Natural killer cell (primary cell): ENCODE data around the gene ZFP14. TPM values are rescaled to one million over a fixed set of nuclear protein-coding genes. Genes with fewer than 3 reads are reported as not detected.
"Not testable (repeated sequence)": the region's sequence is repeated elsewhere in the genome, so short reads cannot be mapped to it uniquely, and the experiment has no call there.

Source experiments
- ATAC-seq, 3 donors: fragments of 150-1000 bp in 2 of 3; fragments of 200-7000 bp in 1 of 3; cut with Tn5 transposase; 1 replicate in 1 of 3; 2 replicates in 2 of 3; pipeline ENCODE4 v1.10.0; 2021; ENCODE audit warnings: mild to moderate bottlenecking in 2 of 3, moderate library complexity in 2 of 3
- DNase-seq, 2 donors: peaks; one replicate each; pipeline versions ENCODE4 v3.0.0 to v3.0.0-alpha.2; 2013 to 2021; ENCODE audit warnings: mixed read lengths in 1 of 2
- H3K27ac ChIP-seq: one replicate; pipeline ENCODE4 v1.5.1; 2013; ENCODE audit warnings: mild to moderate bottlenecking, low read length
- H3K27me3 ChIP-seq: one replicate; pipeline ENCODE4 v1.6.1; 2013; ENCODE audit warnings: low read length; ENCODE audit not compliant: control insufficient read depth, insufficient read depth
- H3K36me3 ChIP-seq: one replicate; pipeline ENCODE4 v1.6.1; 2013; ENCODE audit warnings: low read length; ENCODE audit not compliant: control insufficient read depth, insufficient read depth
- H3K4me1 ChIP-seq: one replicate; pipeline ENCODE4 v1.6.1; 2013; ENCODE audit warnings: low read length; ENCODE audit not compliant: control insufficient read depth, insufficient read depth
- H3K4me3 ChIP-seq: one replicate; pipeline ENCODE4 v1.5.1; 2013; ENCODE audit warnings: low read length
- H3K9me3 ChIP-seq: one replicate; pipeline ENCODE4 v1.6.1; 2013; ENCODE audit warnings: low read length; ENCODE audit not compliant: control insufficient read depth, insufficient read depth
- H3K27ac Mint-ChIP-seq, 2 donors: one replicate each; pipeline ENCODE4 v1.8.0; 2022; ENCODE audit warnings: mild to moderate bottlenecking in 2 of 2, mixed read lengths in 2 of 2, moderate library complexity in 1 of 2
- H3K27me3 Mint-ChIP-seq, 2 donors: one replicate each; pipeline ENCODE4 v1.8.0; 2022; ENCODE audit warnings: low read depth in 2 of 2, mixed read lengths in 2 of 2
- H3K36me3 Mint-ChIP-seq: one replicate; pipeline ENCODE4 v1.8.0; 2022; ENCODE audit warnings: mixed read lengths
- H3K4me1 Mint-ChIP-seq, 2 donors: one replicate each; pipeline ENCODE4 v1.8.0; 2022; ENCODE audit warnings: mixed read lengths in 2 of 2
- H3K4me3 Mint-ChIP-seq: one replicate; pipeline ENCODE4 v1.8.0; 2022; ENCODE audit warnings: mild to moderate bottlenecking, moderate library complexity, mixed read lengths
- H3K9me3 Mint-ChIP-seq, 2 donors: one replicate each; pipeline ENCODE4 v1.8.0; 2022; ENCODE audit warnings: mixed read lengths in 2 of 2
- WGBS: methylation state at CpG from one replicate; pipeline ENCODE4 v1.1.7; 2013; ENCODE audit warnings: missing lambda C conversion rate; ENCODE audit not compliant: insufficient coverage; 5-methylcytosine and 5-hydroxymethylcytosine counted together
- intact Hi-C: fragments of 100-400 bp; cut with micrococcal nuclease; formaldehyde crosslinking; loops from one replicate; pipeline ENCODE4 v1.14.2; 2022
- total RNA-seq, 4 donors: library from RNA; stranded (reverse); fragments of 120-200 nt in 1 of 4; gene quantifications; one replicate each; pipeline versions ENCODE4 v1.2.3 to v1.2.4, GENCODE V29; 2013 to 2022

ZFP14 gene
- total RNA-seq, 3 donors from 2014 or later (not counting 1 experiment from before 2014, with no cell fraction given), result 7.4 to 8.2 (median 7.8) TPM

DNA sequence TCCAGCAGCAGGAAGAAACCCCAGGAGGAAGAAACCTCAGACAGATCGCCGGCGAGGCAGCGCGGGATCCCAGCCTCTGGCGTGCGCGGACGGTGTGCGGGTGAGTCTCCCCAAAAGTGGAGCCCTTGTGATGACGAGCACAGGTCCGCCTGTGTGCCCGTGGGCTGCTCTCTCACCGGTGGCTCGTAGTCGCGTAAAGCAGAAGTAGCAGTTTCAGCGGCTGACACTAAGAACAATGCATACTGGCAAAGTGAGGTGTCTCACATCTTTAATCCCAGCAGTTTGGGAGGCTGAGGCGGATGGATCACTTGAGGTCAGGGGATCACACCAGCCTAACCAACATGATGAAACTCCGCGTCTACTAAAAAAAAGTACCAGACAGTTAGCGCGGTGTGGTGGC, 69.2 kb downstream of the ZFP14 start:
- WGBS, result 67% methylated on average over 2 of the region's 23 CpGs
- ATAC-seq, H3K27me3 ChIP-seq, H3K27me3 Mint-ChIP-seq, H3K36me3 ChIP-seq, H3K27ac Mint-ChIP-seq, H3K4me3 ChIP-seq, DNase-seq, H3K27ac ChIP-seq, H3K9me3 Mint-ChIP-seq, H3K9me3 ChIP-seq, H3K36me3 Mint-ChIP-seq, H3K4me1 Mint-ChIP-seq, H3K4me1 ChIP-seq, intact Hi-C loops: not testable (repeated sequence)
- peak overlapping the region; percentile 40 for H3K4me3 Mint-ChIP-seq

DNA sequence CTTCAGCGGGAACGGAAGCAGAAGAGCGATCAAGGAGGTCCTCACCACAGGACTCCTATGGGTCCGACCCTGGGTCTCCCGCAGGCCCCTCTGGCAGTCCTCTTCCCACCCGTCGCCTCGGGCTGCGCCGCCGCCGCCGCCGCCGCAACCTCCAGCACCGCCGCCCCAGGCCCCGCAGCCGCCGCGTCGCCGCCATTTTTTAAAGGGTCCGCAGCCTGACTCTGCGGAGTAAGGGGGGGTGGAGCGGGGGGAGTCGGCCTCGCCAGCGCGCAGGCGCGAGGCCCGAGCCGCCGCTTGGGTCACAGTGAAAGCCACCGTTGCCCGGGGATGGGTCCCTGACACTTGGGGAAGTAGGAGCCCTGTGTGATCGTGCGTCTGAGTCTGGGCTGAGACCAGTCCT, 69.7 kb downstream of the ZFP14 start:
- H3K27ac ChIP-seq, H3K27me3 Mint-ChIP-seq, ATAC-seq, H3K27ac Mint-ChIP-seq, DNase-seq, H3K4me1 Mint-ChIP-seq, H3K4me1 ChIP-seq, H3K4me3 ChIP-seq, H3K36me3 Mint-ChIP-seq, H3K27me3 ChIP-seq, H3K36me3 ChIP-seq, intact Hi-C loops, H3K9me3 ChIP-seq, H3K9me3 Mint-ChIP-seq: not testable (repeated sequence)
- WGBS, result 92% methylated on average over 22 of the region's 39 CpGs
- H3K4me3 Mint-ChIP-seq, result peak overlapping the region; percentile 40

DNA sequence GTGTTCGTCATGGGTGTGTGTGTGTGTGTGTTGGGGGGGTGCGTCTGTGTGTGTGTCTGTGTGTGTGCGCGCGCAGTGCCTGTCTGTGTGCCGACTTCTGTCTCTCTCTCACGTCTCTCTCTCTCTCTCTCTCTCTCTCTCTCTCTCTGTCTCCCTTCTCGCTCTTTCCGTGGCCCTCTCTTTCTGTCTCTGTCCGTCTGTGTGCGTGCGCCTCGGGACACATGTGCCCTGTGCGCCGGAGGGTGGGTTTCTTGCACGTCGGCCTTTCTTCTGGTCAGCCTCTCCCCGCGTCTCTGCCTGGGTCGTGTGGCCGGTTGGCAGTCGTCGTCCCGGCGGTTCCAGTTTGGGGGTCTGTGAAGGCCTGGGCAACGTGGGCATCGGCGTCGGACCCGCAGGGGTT, 86.7 kb downstream of the ZFP14 start:
- H3K36me3 Mint-ChIP-seq, intact Hi-C loops, H3K27ac ChIP-seq, H3K27me3 Mint-ChIP-seq, H3K9me3 Mint-ChIP-seq, H3K9me3 ChIP-seq, H3K27me3 ChIP-seq, DNase-seq, ATAC-seq, H3K4me3 Mint-ChIP-seq, H3K36me3 ChIP-seq, H3K27ac Mint-ChIP-seq, H3K4me1 ChIP-seq, H3K4me3 ChIP-seq, H3K4me1 Mint-ChIP-seq: not testable (repeated sequence)
- WGBS, result no CpG with 5 or more reads among the region's 30 CpGs

Other genes starting within 250 kb of the ZFP14 start
- gene CAPNS1, start 239.1 kb downstream of the ZFP14 start, total RNA-seq, result 100 to 1,000 TPM; 569 to 637 (median 578) TPM
- not detected for gene COX7A1, start 226.8 kb downstream of the ZFP14 start, total RNA-seq
- 10 to 100 TPM in 2 of 3 donors, 1 to 10 TPM in 1; 7.7 to 19.1 (median 10.5) TPM for gene ZNF565, start 164.5 kb downstream of the ZFP14 start, total RNA-seq
- 10 to 100 TPM; 20.3 to 37.3 (median 21.5) TPM for gene ZNF146, start 164.1 kb downstream of the ZFP14 start, total RNA-seq
- 1 to 10 TPM; 2.3 to 4.1 (median 3.6) TPM for gene ZFP82, start 39.4 kb upstream of the ZFP14 start, total RNA-seq
- 10 to 100 TPM in 2 of 3 donors, 1 to 10 TPM in 1; 7.9 to 16.0 (median 12.4) TPM for gene ZNF566, start 110.4 kb upstream of the ZFP14 start, total RNA-seq
- 1 to 10 TPM; 8.0 to 9.4 (median 8.4) TPM for gene ZNF260, start 149.1 kb upstream of the ZFP14 start, total RNA-seq
- gene ZNF529, start 194.1 kb upstream of the ZFP14 start, total RNA-seq, result 10 to 100 TPM; 23.5 to 36.4 (median 29.2) TPM
- 1 to 10 TPM; 3.2 to 8.1 (median 4.2) TPM for gene ZNF382, start 226.1 kb upstream of the ZFP14 start, total RNA-seq